Stimulated activated CD4-positive, alpha-beta T cell treated with anti-CD3 and anti-CD28 coated beads, Interleukin-12 subunit alpha, Interleukin-12 subunit beta, amount 100 ng/mL, for 4 hours (primary cell): Measurements from ENCODE around the gene NR4A1.

Source experiments
- DNase-seq: peaks from one replicate; pipeline ENCODE4 v3.0.0-alpha.2; 2020

The NR4A1 gene

GRCh38 chr12:52043386-52044212 lies 7.6 kb upstream of the NR4A1 start:
- DNase-seq, result no peak

- no peak for DNase-seq
Observed at GRCh38 chr12:52044292-52044983, 6.8 kb upstream of the NR4A1 start.

- no peak for DNase-seq
Observed at GRCh38 chr12:52045794-52046199, 5.4 kb upstream of the NR4A1 start.

GRCh38 chr12:52046859-52047258 lies 4.4 kb upstream of the NR4A1 start:
- DNase-seq, result no peak

- no peak for DNase-seq
Observed at GRCh38 chr12:52049286-52049685, 2.0 kb upstream of the NR4A1 start.

- DNase-seq, result no peak
Observed at GRCh38 chr12:52049688-52050087, 1.6 kb upstream of the NR4A1 start.

- DNase-seq, result no peak
Observed at GRCh38 chr12:52050116-52050757, 1.0 kb upstream of the NR4A1 start.

- no peak for DNase-seq
Observed at GRCh38 chr12:52052468-52053186, 1.4 kb downstream of the NR4A1 start.

GRCh38 chr12:52053536-52054209 lies 2.4 kb downstream of the NR4A1 start:
- DNase-seq, result no peak

GRCh38 chr12:52054231-52054832 lies 3.1 kb downstream of the NR4A1 start:
- DNase-seq, result no peak

- DNase-seq, result no peak
Observed at GRCh38 chr12:52054833-52055730, 3.8 kb downstream of the NR4A1 start.

- no peak for DNase-seq
Observed at GRCh38 chr12:52055731-52056711, 4.8 kb downstream of the NR4A1 start.

GRCh38 chr12:52056801-52057637 lies 5.8 kb downstream of the NR4A1 start:
- DNase-seq, result no peak

- DNase-seq, result no peak
Observed at GRCh38 chr12:52057638-52058576, 6.7 kb downstream of the NR4A1 start.

- no peak for DNase-seq
Observed at GRCh38 chr12:52058631-52059361, 7.6 kb downstream of the NR4A1 start.

- no peak for DNase-seq
Observed at GRCh38 chr12:52059582-52060497, 8.6 kb downstream of the NR4A1 start.
